Measurements from ENCODE around the gene KIF5A. TPM values are rescaled to one million over a fixed set of nuclear protein-coding genes. Genes with fewer than 3 reads are reported as not detected.

The KIF5A gene
- total and polyA plus RNA-seq, 2 of the 13 experiments (the other 11 are each of a cell fraction or from before 2014, with no cell fraction given) = 1.6 to 11.9 TPM

GRCh38 chr12:57593187-57593586 lies 43.3 kb downstream of the KIF5A start:
- Histone ChIP-seq H3K36me3 (replicated peaks in 1 of 2; ENCODE audit: control insufficient read depth in 1 of 2, insufficient read depth in 2 of 2, low read length in 2 of 2) (peaks cover 7 to 19% of the 10 kb centered on the region in 2 experiments; a peak in 4 of 5 replicates), H3K4me1 (ENCODE audit: insufficient read depth, low read length) (peaks cover 22% of the 10 kb centered on the region), H2AFZ (ENCODE audit: low read length) (no peak overlapping the region), H3K27me3 (ENCODE audit: control insufficient read depth in 1 of 2, insufficient read depth in 2 of 2, low read length in 2 of 2) (no peaks in the 10 kb centered on the region; a peak in 1 of 5 replicates), H3K9ac (ENCODE audit: insufficient read depth, low read depth, low read length) (no peak overlapping the region), H3K27ac (ENCODE audit: extremely low read length, insufficient read depth, low read length) (no peak overlapping the region), H4K20me1 (ENCODE audit: insufficient read depth, low read length) (no peaks in the 10 kb centered on the region), H3K79me2 (ENCODE audit: insufficient read depth, low read length) (peaks cover 17% of the 10 kb centered on the region), H3K9me3 (ENCODE audit: low read length) (no peaks in the 10 kb centered on the region), H3K4me2 (ENCODE audit: low read depth, low read length) (no peak overlapping the region), H3K4me3 (replicated peaks in 1 of 3; ENCODE audit: insufficient read depth in 1 of 3, low read depth in 2 of 3, low read length in 3 of 3) (no peak overlapping the region)
- FAIRE-seq (no peak), ATAC-seq (no peak), DNase-seq (ENCODE audit: low spot score) (no peak)
- POLR2A ChIA-PET = interaction anchor here (2.7 to 3.9 kb wide), 3 partner anchors 13 to 73 kb away, joined by 16 to 26 read pairs (median 26); partner anchors contain the start of genes ARHGEF25, DDIT3 and DTX3
- in situ Hi-C loops (cut with HindIII; ENCODE audit: extremely low pct_ligation_motif_present, low pct_unique_long_range_greater_than_20kb) = no loop called here
- CTCF ChIA-PET (ENCODE audit: low intra/inter-chr PET ratio, low total read pairs) = no interaction called here
- 90% methylated on average over 4 of the region's 4 CpGs for WGBS (ENCODE audit: low lambda C conversion rate)
- TF ChIP-seq ZBTB4 (CRISPR knock-in tag; IDR thresholded peaks at IDR 0.05; ENCODE audit: borderline replicate concordance) = no peak
- intact Hi-C loops (cut with micrococcal nuclease; ENCODE audit: unreplicated experiment) = no loop called here
- no TSS peak for BruUV-seq (replicated peaks)

- Histone ChIP-seq H2AFZ (ENCODE audit: low read length) (no peak overlapping the region), H3K36me3 (replicated peaks in 1 of 2; ENCODE audit: control insufficient read depth in 1 of 2, insufficient read depth in 2 of 2, low read length in 2 of 2) (peaks cover 13 to 26% of the 10 kb centered on the region in 2 experiments; a peak in 4 of 5 replicates), H3K4me1 (ENCODE audit: insufficient read depth, low read length) (peaks cover 16% of the 10 kb centered on the region), H3K4me2 (ENCODE audit: low read depth, low read length) (no peak overlapping the region), H3K79me2 (ENCODE audit: insufficient read depth, low read length) (no peaks in the 10 kb centered on the region), H3K27me3 (ENCODE audit: control insufficient read depth in 1 of 2, insufficient read depth in 2 of 2, low read length in 2 of 2) (peaks cover 0 to 4% of the 10 kb centered on the region in 2 experiments; a peak in 1 of 5 replicates), H3K9me3 (ENCODE audit: low read length) (no peaks in the 10 kb centered on the region), H3K9ac (ENCODE audit: insufficient read depth, low read depth, low read length) (no peak overlapping the region), H3K27ac (ENCODE audit: extremely low read length, insufficient read depth, low read length) (no peak overlapping the region), H3K4me3 (replicated peaks in 1 of 3; ENCODE audit: insufficient read depth in 1 of 3, low read depth in 2 of 3, low read length in 3 of 3) (no peak overlapping the region), H4K20me1 (ENCODE audit: insufficient read depth, low read length) (no peaks in the 10 kb centered on the region)
- ChIA-PET POLR2A (interaction anchor here (1.7 kb wide), 1 partner anchor 11 kb away, joined by 6 read pairs; the partner anchor contains the start of gene ARHGEF25), CTCF (ENCODE audit: low intra/inter-chr PET ratio, low total read pairs) (no interaction called here)
- 97% methylated on average over 2 of the region's 2 CpGs for WGBS (ENCODE audit: low lambda C conversion rate)
- FAIRE-seq = no peak
- intact Hi-C loops (cut with micrococcal nuclease; ENCODE audit: unreplicated experiment) = no loop called here
- ATAC-seq = no peak
- BruUV-seq (replicated peaks) = no TSS peak
- no peak for DNase-seq (ENCODE audit: low spot score)
- in situ Hi-C loops (cut with HindIII; ENCODE audit: extremely low pct_ligation_motif_present, low pct_unique_long_range_greater_than_20kb) = no loop called here
- TF ChIP-seq ZNF350 (CRISPR knock-in tag; IDR thresholded peaks at IDR 0.05; ENCODE audit: borderline replicate concordance, low read depth) (no peak), MBNL3 (CRISPR knock-in tag; conservative IDR thresholded peaks at IDR 0.05) (no peak), KDM4B (CRISPR knock-in tag; IDR thresholded peaks at IDR 0.05) (no peak), TFE3 (CRISPR knock-in tag; IDR thresholded peaks at IDR 0.05) (no peak), ZNF562 (CRISPR knock-in tag; IDR thresholded peaks at IDR 0.05; ENCODE audit: borderline replicate concordance) (no peak), ZNF609 (CRISPR knock-in tag; IDR thresholded peaks at IDR 0.05; ENCODE audit: borderline replicate concordance) (no peak), ZNF17 (CRISPR knock-in tag; IDR thresholded peaks at IDR 0.05) (no peak)
Measured at GRCh38 chr12:57600395-57600794, 50.6 kb downstream of the KIF5A start.
